Measurements from ENCODE around the gene PANK2. TPM values are rescaled to one million over a fixed set of nuclear protein-coding genes. Genes with fewer than 3 reads are reported as not detected.
A peak's percentile ranks its signal among the peaks of the same experiment; 100 is the strongest.
"Not testable (repeated sequence)": the region's sequence is repeated elsewhere in the genome, so short reads cannot be mapped to it uniquely, and the experiment has no call there.

PANK2 gene
- total RNA-seq, 1 donor from 2014 or later, result 65.4 TPM

- H3K4me1 Mint-ChIP-seq, result no peaks in the 10 kb centered on the region
- DNase-seq (ENCODE audit: low read depth, low spot score), result no peak
- H3K9me3 Mint-ChIP-seq, result peaks cover 3% of the 10 kb centered on the region
- no peak overlapping the region for H3K27ac Mint-ChIP-seq (ENCODE audit: unreplicated experiment)
- no peaks in the 10 kb centered on the region for H3K27me3 Mint-ChIP-seq (ENCODE audit: low read depth)
- TF ChIP-seq, protein P1, sequence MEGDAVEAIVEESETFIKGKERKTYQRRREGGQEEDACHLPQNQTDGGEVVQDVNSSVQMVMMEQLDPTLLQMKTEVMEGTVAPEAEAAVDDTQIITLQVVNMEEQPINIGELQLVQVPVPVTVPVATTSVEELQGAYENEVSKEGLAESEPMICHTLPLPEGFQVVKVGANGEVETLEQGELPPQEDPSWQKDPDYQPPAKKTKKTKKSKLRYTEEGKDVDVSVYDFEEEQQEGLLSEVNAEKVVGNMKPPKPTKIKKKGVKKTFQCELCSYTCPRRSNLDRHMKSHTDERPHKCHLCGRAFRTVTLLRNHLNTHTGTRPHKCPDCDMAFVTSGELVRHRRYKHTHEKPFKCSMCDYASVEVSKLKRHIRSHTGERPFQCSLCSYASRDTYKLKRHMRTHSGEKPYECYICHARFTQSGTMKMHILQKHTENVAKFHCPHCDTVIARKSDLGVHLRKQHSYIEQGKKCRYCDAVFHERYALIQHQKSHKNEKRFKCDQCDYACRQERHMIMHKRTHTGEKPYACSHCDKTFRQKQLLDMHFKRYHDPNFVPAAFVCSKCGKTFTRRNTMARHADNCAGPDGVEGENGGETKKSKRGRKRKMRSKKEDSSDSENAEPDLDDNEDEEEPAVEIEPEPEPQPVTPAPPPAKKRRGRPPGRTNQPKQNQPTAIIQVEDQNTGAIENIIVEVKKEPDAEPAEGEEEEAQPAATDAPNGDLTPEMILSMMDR (conservative IDR thresholded peaks at IDR 0.05), result no peak
- no peak overlapping the region for H3K4me3 Mint-ChIP-seq
- peaks cover 40% of the 10 kb centered on the region for H3K36me3 Mint-ChIP-seq (ENCODE audit: low read depth)
Measured at GRCh38 chr20:3937618-3938017, 48.4 kb downstream of the PANK2 start.

- no peak overlapping the region for H3K4me3 Mint-ChIP-seq
- TF ChIP-seq, protein P1 (conservative IDR thresholded peaks at IDR 0.05), result no peak
- H3K36me3 Mint-ChIP-seq (ENCODE audit: low read depth), result peaks cover 37% of the 10 kb centered on the region
- no peaks in the 10 kb centered on the region for H3K4me1 Mint-ChIP-seq
- H3K27me3 Mint-ChIP-seq (ENCODE audit: low read depth), result no peaks in the 10 kb centered on the region
- no peak for DNase-seq (ENCODE audit: low read depth, low spot score)
- H3K27ac Mint-ChIP-seq (ENCODE audit: unreplicated experiment), result no peak overlapping the region
- peaks cover 3% of the 10 kb centered on the region for H3K9me3 Mint-ChIP-seq
Measured at GRCh38 chr20:3940905-3941304, 51.7 kb downstream of the PANK2 start.

DNA sequence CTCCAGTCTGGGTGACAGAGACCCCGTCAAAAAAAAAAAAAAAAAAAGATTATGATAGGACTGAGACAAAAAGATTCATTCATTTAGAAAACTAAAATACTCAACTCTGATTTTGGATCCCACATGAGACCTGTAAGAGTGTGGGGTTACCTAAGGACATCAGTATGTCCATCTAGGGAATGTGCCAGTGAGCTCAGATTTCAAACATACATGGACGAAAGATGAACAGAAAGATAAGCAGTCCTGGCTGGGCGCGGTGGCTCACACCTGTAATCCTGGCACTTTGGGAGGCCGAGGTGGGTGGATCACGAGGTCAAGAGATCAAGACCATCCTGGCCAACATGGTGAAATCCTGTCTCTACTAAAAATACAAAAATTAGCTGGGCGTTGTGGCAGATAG is 57.5 kb downstream of the PANK2 start:
- H3K27me3 Mint-ChIP-seq (ENCODE audit: low read depth), result not testable (repeated sequence)

DNA sequence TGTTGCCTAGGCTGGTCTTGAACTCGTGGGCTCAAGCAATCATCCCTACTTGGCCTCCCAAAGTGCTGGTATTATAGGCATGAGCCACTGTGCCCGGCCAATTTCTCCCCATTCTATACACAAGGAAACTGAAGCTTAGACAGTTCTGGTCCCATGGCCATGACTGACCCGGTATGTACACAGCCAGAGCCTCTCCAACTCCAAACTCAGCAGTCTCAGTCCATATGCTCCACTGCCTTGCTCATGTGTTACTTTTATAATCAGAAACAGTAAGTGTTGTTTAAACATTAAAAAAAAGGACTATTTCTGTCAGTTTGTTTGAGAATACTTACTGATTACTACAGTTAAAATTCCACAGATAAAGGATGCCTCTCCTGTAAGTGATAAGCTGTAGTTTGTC is 75.5 kb downstream of the PANK2 start:
- no peak for DNase-seq (ENCODE audit: low read depth, low spot score)
- Mint-ChIP-seq H3K27me3 (ENCODE audit: low read depth) (no peaks in the 10 kb centered on the region), H3K4me1 (no peaks in the 10 kb centered on the region), H3K4me3 (no peak overlapping the region), H3K9me3 (no peaks in the 10 kb centered on the region), H3K27ac (ENCODE audit: unreplicated experiment) (peak overlapping the region; percentile 39), H3K36me3 (ENCODE audit: low read depth) (peaks cover 7% of the 10 kb centered on the region)
- TF ChIP-seq, protein P1 (conservative IDR thresholded peaks at IDR 0.05), result no peak

More for the DNA sequence above, 57.5 kb downstream of the PANK2 start:
- not testable (repeated sequence) for H3K9me3 Mint-ChIP-seq; H3K4me3 Mint-ChIP-seq; H3K4me1 Mint-ChIP-seq; H3K27ac Mint-ChIP-seq (ENCODE audit: unreplicated experiment); DNase-seq (ENCODE audit: low read depth, low spot score)
- H3K36me3 Mint-ChIP-seq (ENCODE audit: low read depth), result peaks cover 15% of the 10 kb centered on the region

GRCh38 chr20:3966571-3966970 is 77.4 kb downstream of the PANK2 start:
- Mint-ChIP-seq H3K4me3 (no peak overlapping the region), H3K9me3 (no peaks in the 10 kb centered on the region), H3K36me3 (ENCODE audit: low read depth) (peaks cover 9% of the 10 kb centered on the region), H3K4me1 (peaks cover 6% of the 10 kb centered on the region), H3K27me3 (ENCODE audit: low read depth) (no peaks in the 10 kb centered on the region), H3K27ac (ENCODE audit: unreplicated experiment) (no peak overlapping the region)
- TF ChIP-seq, protein P1 (conservative IDR thresholded peaks at IDR 0.05), result no peak
- no peak for DNase-seq (ENCODE audit: low read depth, low spot score)

DNA sequence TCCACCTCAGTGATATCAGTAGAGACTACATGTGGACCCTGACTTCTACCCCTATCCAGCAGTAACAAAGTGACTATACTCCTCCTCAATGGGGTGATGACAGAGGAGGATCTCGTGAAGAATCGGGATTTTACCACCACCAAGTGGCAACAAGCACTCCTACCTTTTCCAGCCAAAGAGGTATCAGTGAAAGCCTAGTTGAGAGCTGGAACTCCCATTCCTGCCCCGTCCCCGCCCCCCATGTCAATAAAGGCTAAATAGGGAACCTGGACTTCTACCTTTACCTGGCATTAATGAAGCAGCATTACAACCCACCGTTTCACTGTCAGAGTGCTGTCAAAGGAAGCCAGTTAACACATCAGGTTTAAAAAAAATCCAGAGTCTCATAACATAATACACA is 80.8 kb downstream of the PANK2 start:
- peaks cover 28% of the 10 kb centered on the region for H3K36me3 Mint-ChIP-seq (ENCODE audit: low read depth)
- TF ChIP-seq, protein P1 (conservative IDR thresholded peaks at IDR 0.05), result no peak
- no peak overlapping the region for H3K4me3 Mint-ChIP-seq
- H3K27ac Mint-ChIP-seq (ENCODE audit: unreplicated experiment), result no peak overlapping the region
- H3K4me1 Mint-ChIP-seq, result peaks cover 6% of the 10 kb centered on the region
- H3K27me3 Mint-ChIP-seq (ENCODE audit: low read depth), result no peaks in the 10 kb centered on the region
- DNase-seq (ENCODE audit: low read depth, low spot score), result no peak
- peaks cover 6% of the 10 kb centered on the region for H3K9me3 Mint-ChIP-seq
